ENCODE data around the gene C1QTNF6. TPM values are rescaled to one million over a fixed set of nuclear protein-coding genes. Genes with fewer than 3 reads are reported as not detected.

C1QTNF6 gene
- total and polyA plus RNA-seq, 2 of the 4 experiments (the other 2 are of a cell fraction), result 1.1 to 10.9 TPM

GRCh38 chr22:37194750-37195149, 6.7 kb upstream of the C1QTNF6 start:
- Histone ChIP-seq H3K4me2 (ENCODE audit: low read depth, low read length) (no peak overlapping the region), H3K9me3 (ENCODE audit: control insufficient read depth, insufficient read depth, low read length) (no peaks in the 10 kb centered on the region), H2AFZ (replicated peaks; ENCODE audit: low read length, poor library complexity) (no peak overlapping the region), H2BK20ac (ENCODE audit: low read depth, low read length) (no peak overlapping the region), H4K20me1 (ENCODE audit: insufficient read depth, low read length) (no peaks in the 10 kb centered on the region), H3K9me1 (ENCODE audit: insufficient read depth, low read length) (peaks cover 5% of the 10 kb centered on the region), H4K8ac (ENCODE audit: low read depth in 2 of 2, low read length in 2 of 2) (no peak overlapping the region), H2BK120ac (ENCODE audit: low read depth, low read length) (no peak overlapping the region), H3K4ac (ENCODE audit: low read depth, low read length) (no peak overlapping the region), H3K27me3 (ENCODE audit: control insufficient read depth, insufficient read depth, low read length) (no peaks in the 10 kb centered on the region), H4K5ac (ENCODE audit: low read depth, low read length) (no peak overlapping the region), H4K91ac (ENCODE audit: insufficient read depth, low read depth, low read length) (no peak overlapping the region), H2BK15ac (ENCODE audit: low read depth, low read length) (no peak overlapping the region), H3K27ac (ENCODE audit: insufficient read depth, low read length) (no peak overlapping the region), H2AK5ac (ENCODE audit: low read depth, low read length) (no peak overlapping the region), H3K36me3 (ENCODE audit: control insufficient read depth, insufficient read depth, low read length) (no peaks in the 10 kb centered on the region), H3K4me3 (ENCODE audit: insufficient read depth, low read depth, low read length) (no peak overlapping the region), H3K79me1 (ENCODE audit: low read depth in 1 of 2, low read length in 2 of 2) (peaks cover 0 to 6% of the 10 kb centered on the region in 2 experiments; a peak in 1 of 4 replicates), H3K4me1 (ENCODE audit: control insufficient read depth, insufficient read depth, low read length) (peaks cover 19% of the 10 kb centered on the region), H3K23ac (ENCODE audit: low read depth, low read length) (no peak overlapping the region), H3K14ac (replicated peaks; ENCODE audit: low read depth, low read length) (no peak overlapping the region), H3K56ac (ENCODE audit: extremely low read depth, insufficient read depth, low read length) (no peak overlapping the region), H2AK9ac (replicated peaks; ENCODE audit: low read depth, low read length, poor library complexity) (no peak overlapping the region), H3K18ac (ENCODE audit: low read depth, low read length) (no peak overlapping the region), H2BK5ac (ENCODE audit: low read depth, low read length, poor library complexity, severe bottlenecking) (no peak overlapping the region), H3K9ac (ENCODE audit: low read depth, low read length) (no peak overlapping the region)
- no TSS peak for BruUV-seq (replicated peaks)
- TF ChIP-seq, protein P1, sequence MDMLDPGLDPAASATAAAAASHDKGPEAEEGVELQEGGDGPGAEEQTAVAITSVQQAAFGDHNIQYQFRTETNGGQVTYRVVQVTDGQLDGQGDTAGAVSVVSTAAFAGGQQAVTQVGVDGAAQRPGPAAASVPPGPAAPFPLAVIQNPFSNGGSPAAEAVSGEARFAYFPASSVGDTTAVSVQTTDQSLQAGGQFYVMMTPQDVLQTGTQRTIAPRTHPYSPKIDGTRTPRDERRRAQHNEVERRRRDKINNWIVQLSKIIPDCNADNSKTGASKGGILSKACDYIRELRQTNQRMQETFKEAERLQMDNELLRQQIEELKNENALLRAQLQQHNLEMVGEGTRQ (IDR thresholded peaks at IDR 0.05; ENCODE audit: low read depth, low read length), result no peak
- TF ChIP-seq RAD21 (IDR thresholded peaks at IDR 0.05; ENCODE audit: low read length), result no peak
- TF ChIP-seq NFE2L2 (IDR thresholded peaks at IDR 0.05; ENCODE audit: low read depth, low read length), result no peak
- TF ChIP-seq CEBPB (IDR thresholded peaks at IDR 0.05; ENCODE audit: low read depth, low read length), result no peak
- TF ChIP-seq, protein P2, sequence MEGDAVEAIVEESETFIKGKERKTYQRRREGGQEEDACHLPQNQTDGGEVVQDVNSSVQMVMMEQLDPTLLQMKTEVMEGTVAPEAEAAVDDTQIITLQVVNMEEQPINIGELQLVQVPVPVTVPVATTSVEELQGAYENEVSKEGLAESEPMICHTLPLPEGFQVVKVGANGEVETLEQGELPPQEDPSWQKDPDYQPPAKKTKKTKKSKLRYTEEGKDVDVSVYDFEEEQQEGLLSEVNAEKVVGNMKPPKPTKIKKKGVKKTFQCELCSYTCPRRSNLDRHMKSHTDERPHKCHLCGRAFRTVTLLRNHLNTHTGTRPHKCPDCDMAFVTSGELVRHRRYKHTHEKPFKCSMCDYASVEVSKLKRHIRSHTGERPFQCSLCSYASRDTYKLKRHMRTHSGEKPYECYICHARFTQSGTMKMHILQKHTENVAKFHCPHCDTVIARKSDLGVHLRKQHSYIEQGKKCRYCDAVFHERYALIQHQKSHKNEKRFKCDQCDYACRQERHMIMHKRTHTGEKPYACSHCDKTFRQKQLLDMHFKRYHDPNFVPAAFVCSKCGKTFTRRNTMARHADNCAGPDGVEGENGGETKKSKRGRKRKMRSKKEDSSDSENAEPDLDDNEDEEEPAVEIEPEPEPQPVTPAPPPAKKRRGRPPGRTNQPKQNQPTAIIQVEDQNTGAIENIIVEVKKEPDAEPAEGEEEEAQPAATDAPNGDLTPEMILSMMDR (conservative IDR thresholded peaks at IDR 0.05; ENCODE audit: low read depth, low read length), result no peak
- TF ChIP-seq CHD1 (IDR thresholded peaks at IDR 0.05; ENCODE audit: low read depth, low read length), result no peak
- TF ChIP-seq, protein P3, sequence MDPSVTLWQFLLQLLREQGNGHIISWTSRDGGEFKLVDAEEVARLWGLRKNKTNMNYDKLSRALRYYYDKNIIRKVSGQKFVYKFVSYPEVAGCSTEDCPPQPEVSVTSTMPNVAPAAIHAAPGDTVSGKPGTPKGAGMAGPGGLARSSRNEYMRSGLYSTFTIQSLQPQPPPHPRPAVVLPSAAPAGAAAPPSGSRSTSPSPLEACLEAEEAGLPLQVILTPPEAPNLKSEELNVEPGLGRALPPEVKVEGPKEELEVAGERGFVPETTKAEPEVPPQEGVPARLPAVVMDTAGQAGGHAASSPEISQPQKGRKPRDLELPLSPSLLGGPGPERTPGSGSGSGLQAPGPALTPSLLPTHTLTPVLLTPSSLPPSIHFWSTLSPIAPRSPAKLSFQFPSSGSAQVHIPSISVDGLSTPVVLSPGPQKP (IDR thresholded peaks at IDR 0.05; ENCODE audit: borderline replicate concordance, low read depth, low read length), result no peak
- TF ChIP-seq BHLHE40 (IDR thresholded peaks at IDR 0.05; ENCODE audit: low read depth, low read length), result no peak
- TF ChIP-seq SMC3 (IDR thresholded peaks at IDR 0.05; ENCODE audit: low read depth, low read length), result no peak
- no peak for TF ChIP-seq MXI1 (IDR thresholded peaks at IDR 0.05; ENCODE audit: borderline replicate concordance, low read depth, low read length)
- DNase-seq (no peak), ATAC-seq (ENCODE audit: low read depth) (no peak)
- intact Hi-C loops (cut with micrococcal nuclease) (loop anchor here (5.0 kb wide), 2 partner anchors 142 to 412 kb away; partner anchors contain the start of gene KCTD17), in situ Hi-C loops (cut with MboI; ENCODE audit: low sequenced_read_pairs) (loop anchor here (5.0 kb wide), 1 partner anchor 32 kb away; no protein-coding TSS in a partner anchor), dilution Hi-C loops (cut with HindIII; ENCODE audit: low sequenced_read_pairs, unreplicated experiment) (no loop called here)
- WGBS, 2 experiments (ENCODE audit: extremely low coverage in 2 of 2, insufficient read length in 1 of 2), result 71% methylated on average over 1 of the region's 3 CpGs; no CpG with 5 or more reads in 1 of the 2 experiments
- CTCF ChIA-PET, result no interaction called here
- POLR2A ChIA-PET (ENCODE audit: unreplicated experiment), result interaction anchor here (0.6 kb wide), 1 partner anchor 73 kb away, joined by 3 read pairs; no protein-coding TSS in a partner anchor
